ENCODE data around the gene ATXN1. TPM values are rescaled to one million over a fixed set of nuclear protein-coding genes. Genes with fewer than 3 reads are reported as not detected.
"Not testable (repeated sequence)": the region's sequence is repeated elsewhere in the genome, so short reads cannot be mapped to it uniquely, and the experiment has no call there.

The ATXN1 gene
- total RNA-seq, 1 experiment from 2014 or later = 6.3 TPM

GRCh38 chr6:16543521-16543920 is 217.7 kb downstream of the ATXN1 start:
- H3K4me3 ChIP-seq = no peak overlapping the region
- no peak for DNase-seq
- H3K27me3 ChIP-seq = no peaks in the 10 kb centered on the region
- H3K27ac ChIP-seq = no peak overlapping the region
- H3K4me1 ChIP-seq = no peaks in the 10 kb centered on the region; the same call in 1 of the 2 replicates
- H3K9me3 ChIP-seq (replicated peaks) = no peaks in the 10 kb centered on the region
- no peaks in the 10 kb centered on the region for H3K36me3 ChIP-seq

GRCh38 chr6:16542070-16542469 is 219.2 kb downstream of the ATXN1 start:
- no peaks in the 10 kb centered on the region for H3K9me3 ChIP-seq (replicated peaks)
- no peaks in the 10 kb centered on the region for H3K36me3 ChIP-seq
- no peak overlapping the region for H3K27ac ChIP-seq
- DNase-seq = no peak
- H3K4me1 ChIP-seq = no peaks in the 10 kb centered on the region; the same call in 1 of the 2 replicates
- no peak overlapping the region for H3K4me3 ChIP-seq
- no peaks in the 10 kb centered on the region for H3K27me3 ChIP-seq

DNA sequence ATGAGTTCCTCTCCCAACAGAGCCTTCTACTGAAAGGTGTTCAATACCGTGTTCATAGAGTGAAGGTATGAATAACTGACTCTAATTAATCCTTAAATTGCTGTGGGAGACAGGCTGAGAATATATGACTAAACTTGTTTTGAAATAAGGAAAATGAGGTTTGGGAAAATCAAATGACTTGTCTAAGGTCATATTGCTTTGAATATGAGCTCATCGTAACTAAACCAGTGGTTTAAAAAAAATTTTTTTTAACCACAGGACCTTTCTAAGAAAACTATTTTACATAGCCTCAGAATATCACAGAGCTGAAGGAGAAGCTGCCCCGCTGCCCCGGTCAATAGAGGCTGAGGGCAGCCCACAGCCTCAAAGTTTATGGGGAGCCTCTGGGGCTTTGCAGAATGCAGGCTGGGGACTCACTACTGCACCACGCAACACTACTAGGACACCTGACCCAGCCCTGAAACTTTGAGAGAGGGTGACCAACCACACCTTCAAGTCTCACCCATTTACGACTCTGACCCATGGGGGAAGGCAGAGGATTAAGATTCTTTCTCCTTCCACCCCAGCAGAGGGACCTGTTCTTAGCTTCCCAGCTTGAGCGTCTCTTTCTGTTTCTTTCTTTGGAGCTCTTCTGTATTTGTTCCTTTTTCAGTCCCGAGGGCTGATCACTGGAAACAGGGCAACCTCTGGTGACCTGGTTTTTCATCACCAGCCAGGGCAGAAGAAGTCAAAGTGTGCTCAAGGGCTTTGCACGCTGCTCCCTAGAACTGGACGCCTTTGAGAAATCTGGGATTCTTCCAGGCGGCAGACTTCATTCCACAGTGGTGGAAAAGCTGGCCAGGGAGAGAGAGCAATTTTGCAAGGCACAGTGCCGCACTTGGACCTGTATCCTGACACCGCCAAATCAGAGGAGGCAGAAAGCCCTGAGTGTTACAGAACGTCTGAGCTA is 220.2 kb downstream of the ATXN1 start:
- H3K4me1 ChIP-seq = no peaks in the 10 kb centered on the region; the same call in 1 of the 2 replicates
- DNase-seq = no peak
- H3K9me3 ChIP-seq (replicated peaks) = no peaks in the 10 kb centered on the region
- H3K36me3 ChIP-seq = no peaks in the 10 kb centered on the region
- no peak overlapping the region for H3K4me3 ChIP-seq
- no peak overlapping the region for H3K27ac ChIP-seq
- H3K27me3 ChIP-seq = no peaks in the 10 kb centered on the region

GRCh38 chr6:16540383-16540782 is 220.9 kb downstream of the ATXN1 start:
- not testable (repeated sequence) for H3K27ac ChIP-seq; DNase-seq; H3K4me3 ChIP-seq; H3K36me3 ChIP-seq; H3K4me1 ChIP-seq; H3K27me3 ChIP-seq; H3K9me3 ChIP-seq (replicated peaks)

- no peak overlapping the region for H3K4me3 ChIP-seq
- H3K27ac ChIP-seq = no peak overlapping the region
- H3K4me1 ChIP-seq = no peaks in the 10 kb centered on the region; the same call in 1 of the 2 replicates
- no peaks in the 10 kb centered on the region for H3K9me3 ChIP-seq (replicated peaks)
- no peaks in the 10 kb centered on the region for H3K27me3 ChIP-seq
- no peak for DNase-seq
- no peaks in the 10 kb centered on the region for H3K36me3 ChIP-seq
Measured at GRCh38 chr6:16539086-16539931, 222.0 kb downstream of the ATXN1 start.

- no peak for DNase-seq
- Histone ChIP-seq H3K27me3 (no peaks in the 10 kb centered on the region), H3K36me3 (no peaks in the 10 kb centered on the region), H3K27ac (no peak overlapping the region), H3K9me3 (replicated peaks) (no peaks in the 10 kb centered on the region), H3K4me1 (peaks cover 5% of the 10 kb centered on the region; the same call in 1 of the 2 replicates), H3K4me3 (no peak overlapping the region)
Measured at GRCh38 chr6:16535564-16535963, 225.7 kb downstream of the ATXN1 start.

- DNase-seq = no peak
- H3K4me1 ChIP-seq = peaks cover 5% of the 10 kb centered on the region; the same call in 1 of the 2 replicates
- H3K27ac ChIP-seq = no peak overlapping the region
- no peaks in the 10 kb centered on the region for H3K27me3 ChIP-seq
- H3K4me3 ChIP-seq = no peak overlapping the region
- no peaks in the 10 kb centered on the region for H3K36me3 ChIP-seq
- no peaks in the 10 kb centered on the region for H3K9me3 ChIP-seq (replicated peaks)
Measured at GRCh38 chr6:16533721-16534136, 227.5 kb downstream of the ATXN1 start.

DNA sequence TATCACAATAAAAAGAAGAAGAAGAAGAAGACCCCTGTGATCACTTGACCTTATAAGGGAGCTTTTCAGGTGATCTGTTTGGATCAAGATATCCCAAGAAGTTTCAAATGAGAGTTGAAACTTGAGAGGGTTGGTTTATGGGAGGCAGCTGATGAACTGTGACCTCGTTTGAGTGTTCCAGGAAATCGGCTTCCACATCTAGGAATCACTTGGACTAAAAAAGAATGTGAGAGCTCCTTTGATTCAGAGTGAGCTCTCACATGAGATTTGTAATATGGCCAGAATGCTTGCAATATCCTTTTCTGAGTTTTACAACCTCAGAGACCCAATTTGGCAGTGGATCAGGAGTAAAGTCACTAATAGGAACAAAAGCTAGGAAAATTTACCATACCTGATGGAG is 228.1 kb downstream of the ATXN1 start:
- DNase-seq = no peak
- H3K4me1 ChIP-seq = peaks cover 5% of the 10 kb centered on the region; the same call in 1 of the 2 replicates
- no peaks in the 10 kb centered on the region for H3K9me3 ChIP-seq (replicated peaks)
- no peaks in the 10 kb centered on the region for H3K27me3 ChIP-seq
- no peak overlapping the region for H3K4me3 ChIP-seq
- no peaks in the 10 kb centered on the region for H3K36me3 ChIP-seq
- no peak overlapping the region for H3K27ac ChIP-seq

GRCh38 chr6:16527691-16528090 is 233.6 kb downstream of the ATXN1 start:
- H3K27ac ChIP-seq = no peak overlapping the region
- DNase-seq = no peak
- H3K36me3 ChIP-seq = no peaks in the 10 kb centered on the region
- no peaks in the 10 kb centered on the region for H3K4me1 ChIP-seq
- H3K27me3 ChIP-seq = no peaks in the 10 kb centered on the region
- H3K4me3 ChIP-seq = no peak overlapping the region
- no peaks in the 10 kb centered on the region for H3K9me3 ChIP-seq (replicated peaks)

DNA sequence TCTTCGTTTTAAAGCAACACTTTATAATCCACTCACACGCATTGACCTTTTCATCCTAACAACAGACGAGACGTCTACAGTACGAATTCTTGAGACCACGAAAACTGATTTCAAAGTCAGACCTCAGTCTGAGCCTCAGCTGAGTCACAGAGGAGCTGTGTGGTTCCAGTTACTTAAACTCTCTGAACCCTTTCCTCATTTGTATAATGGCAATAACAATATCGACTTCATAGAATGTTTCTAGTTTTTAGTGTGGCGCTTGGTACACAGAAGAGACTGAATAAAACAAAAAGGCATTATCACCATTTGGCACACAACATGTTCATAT is 236.9 kb downstream of the ATXN1 start:
- no peak for DNase-seq
- no peak overlapping the region for H3K27ac ChIP-seq
- H3K4me3 ChIP-seq = no peak overlapping the region
- H3K27me3 ChIP-seq = no peaks in the 10 kb centered on the region
- peaks cover 14% of the 10 kb centered on the region for H3K4me1 ChIP-seq
- no peaks in the 10 kb centered on the region for H3K36me3 ChIP-seq
- no peaks in the 10 kb centered on the region for H3K9me3 ChIP-seq (replicated peaks)

DNA sequence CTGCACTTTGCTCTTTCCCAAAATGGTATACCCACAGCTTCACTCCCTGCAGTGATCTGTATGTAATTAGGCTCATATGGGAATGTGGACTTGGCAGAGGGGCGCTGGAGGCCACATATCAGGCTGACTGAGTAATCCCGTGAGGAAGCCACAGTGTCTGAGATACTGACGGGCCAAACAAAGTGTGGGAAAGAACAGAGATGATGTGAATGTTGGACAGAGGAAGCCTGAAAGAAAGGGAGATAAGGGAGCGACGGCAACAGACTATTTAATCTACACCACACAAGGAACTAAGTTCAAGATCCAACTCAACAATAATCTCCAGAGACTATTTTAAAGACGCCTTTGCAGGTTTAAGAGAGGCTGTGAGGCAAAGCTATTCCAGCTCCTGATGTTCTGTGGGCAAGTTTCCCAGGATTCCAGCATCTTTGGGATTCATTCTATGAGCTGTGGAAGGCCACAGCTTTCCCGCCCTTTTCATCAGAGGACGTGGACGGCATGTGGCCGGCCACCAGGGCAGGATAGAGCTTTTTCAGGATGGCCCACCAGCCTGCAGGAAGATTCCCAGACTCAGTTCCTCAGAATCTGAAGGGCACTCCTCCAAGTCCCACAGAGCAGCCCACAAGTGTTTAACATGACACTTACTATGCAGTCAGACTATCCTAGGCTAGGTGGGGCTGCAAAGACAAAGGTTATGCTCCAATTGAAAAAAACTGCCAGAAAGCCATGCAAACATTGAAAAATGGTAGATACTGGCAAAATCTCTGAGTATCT is 237.5 kb downstream of the ATXN1 start:
- Histone ChIP-seq H3K36me3 (no peaks in the 10 kb centered on the region), H3K9me3 (replicated peaks) (no peaks in the 10 kb centered on the region), H3K4me1 (peaks cover 18% of the 10 kb centered on the region), H3K27ac (no peak overlapping the region), H3K4me3 (no peak overlapping the region), H3K27me3 (no peaks in the 10 kb centered on the region)
- no peak for DNase-seq

GRCh38 chr6:16522937-16523336 is 238.3 kb downstream of the ATXN1 start:
- Histone ChIP-seq H3K4me1 (peaks cover 18% of the 10 kb centered on the region), H3K4me3 (no peak overlapping the region), H3K36me3 (no peaks in the 10 kb centered on the region), H3K9me3 (replicated peaks) (no peaks in the 10 kb centered on the region), H3K27ac (no peak overlapping the region), H3K27me3 (no peaks in the 10 kb centered on the region)
- DNase-seq = no peak

- H3K36me3 ChIP-seq = no peaks in the 10 kb centered on the region
- no peak overlapping the region for H3K27ac ChIP-seq
- peaks cover 18% of the 10 kb centered on the region for H3K4me1 ChIP-seq
Measured at GRCh38 chr6:16521528-16521927, 239.7 kb downstream of the ATXN1 start.

More at GRCh38 chr6:16521528-16521927, 239.7 kb downstream of the ATXN1 start:
- H3K27me3 ChIP-seq = no peaks in the 10 kb centered on the region
- no peak for DNase-seq
- H3K9me3 ChIP-seq (replicated peaks) = no peaks in the 10 kb centered on the region
- H3K4me3 ChIP-seq = no peak overlapping the region

Measured in SJCRH30 (cell line).